GM12878 (cell line): Measurements from ENCODE around the gene NOS1. TPM values are rescaled to one million over a fixed set of nuclear protein-coding genes. Genes with fewer than 3 reads are reported as not detected.

ENCODE experiments used
- ATAC-seq: fragments of 200-7000 bp; cut with Tn5 transposase; 3 replicates; pipeline ENCODE4 v1.9.1; 2020; ENCODE audit warnings: mild to moderate bottlenecking, moderate library complexity
- BruUV-seq: library from RNA; stranded (reverse); fragments of 400-500 nt; replicated peaks from 2 replicates; lab custom pipeline; 2021; lab: Mats Ljungman, UMichigan
- CTCF ChIA-PET: fragments of 300-600 bp; sonication (Branson Sonifier 250); formaldehyde crosslinking; extraction: SDS; loops from one replicate; lab custom pipeline; 2021; ENCODE audit warnings: inconsistent platforms; lab: Yijun Ruan, JAX
- POLR2A ChIA-PET: fragments of 350-600 bp; formaldehyde crosslinking; extraction: SDS; loops from one replicate; lab custom pipeline; 2021; ENCODE audit warnings: inconsistent platforms; lab: Charles Lee
- RAD21 ChIA-PET: fragments of 300-600 bp; sonication (Branson Sonifier 250); formaldehyde crosslinking; loops from one replicate; lab custom pipeline; 2023; ENCODE audit warnings: antibody characterized with exemption; ENCODE audit not compliant: unreplicated experiment; lab: Charles Lee
- SMC1A ChIA-PET: fragments of 300-600 bp; sonication (Branson Sonifier 250); formaldehyde crosslinking; loops from one replicate; lab custom pipeline; 2023; ENCODE audit not compliant: unreplicated experiment, uncharacterized antibody; lab: Charles Lee
- DNase-seq: peaks from one replicate; pipeline ENCODE4 v3.0.0-alpha.2; 2011; ENCODE audit warnings: low read depth, low spot score
- FAIRE-seq: peaks from 3 replicates; lab custom pipeline; 2011; peaks lifted over from hg19 to GRCh38; lab: Jason Lieb, UNC
- H2AFZ ChIP-seq: 2 replicates; pipeline ENCODE4 v1.6.0; 2011; ENCODE audit warnings: low read depth, low read length, control low read depth; ENCODE audit not compliant: control insufficient read depth
- H3K27ac ChIP-seq: 2 replicates; pipeline ENCODE4 v1.5.1; 2011; ENCODE audit warnings: control low read depth; ENCODE audit not compliant: control insufficient read depth, insufficient read depth
- H3K27me3 ChIP-seq, 2 experiments: replicated peaks in 1 of 2; 2 replicates each; pipeline versions ENCODE4 v1.6.0 to v1.6.1; 2011; ENCODE audit warnings: low read length in 1 of 2; ENCODE audit not compliant: control insufficient read depth in 2 of 2, insufficient read depth in 2 of 2
- H3K36me3 ChIP-seq, 2 experiments: 2 replicates each; pipeline ENCODE4 v1.5.1; 2011; ENCODE audit warnings: low read length in 1 of 2; ENCODE audit not compliant: control insufficient read depth in 2 of 2, insufficient read depth in 2 of 2
- H3K4me1 ChIP-seq: 2 replicates; pipeline ENCODE4 v1.6.1; 2011; ENCODE audit warnings: mild to moderate bottlenecking, low read length, moderate library complexity, mixed read lengths; ENCODE audit not compliant: control insufficient read depth, insufficient read depth
- H3K4me2 ChIP-seq: 2 replicates; pipeline ENCODE4 v1.6.0; 2011; ENCODE audit warnings: control low read depth; ENCODE audit not compliant: control insufficient read depth, insufficient read depth
- H3K4me3 ChIP-seq: fragments of 200-600 bp; sonication (generic); 2 replicates; pipeline ENCODE4 v1.5.1; 2016
- H3K79me2 ChIP-seq: 2 replicates; pipeline ENCODE4 v1.6.0; 2011; ENCODE audit warnings: low read length; ENCODE audit not compliant: control insufficient read depth, insufficient read depth
- H3K9ac ChIP-seq: 2 replicates; pipeline ENCODE4 v1.8.0; 2011; ENCODE audit warnings: low read length, control low read depth, mixed read lengths; ENCODE audit not compliant: control insufficient read depth, insufficient read depth
- H3K9me3 ChIP-seq: replicated peaks from 3 replicates; pipeline ENCODE4 v1.5.1; 2011; ENCODE audit warnings: mild to moderate bottlenecking, low read length; ENCODE audit not compliant: control insufficient read depth, insufficient read depth
- H4K20me1 ChIP-seq: 2 replicates; pipeline ENCODE4 v1.6.0; 2011; ENCODE audit not compliant: control insufficient read depth, insufficient read depth
- CBFB ChIP-seq: IDR thresholded peaks from 2 replicates; pipeline ENCODE4 v1.6.1; 2016; ENCODE audit warnings: antibody characterized with exemption, low read depth
- CBX5 ChIP-seq: sonication (generic); IDR thresholded peaks from 2 replicates; pipeline ENCODE4 v1.6.1; 2016; ENCODE audit warnings: low read depth, moderate library complexity, mild to moderate bottlenecking, inconsistent platforms
- CHD1 ChIP-seq: IDR thresholded peaks from 2 replicates; pipeline ENCODE4 v1.6.1; 2012; ENCODE audit warnings: low read depth, low read length, improper control_type of control experiment
- E2F8 ChIP-seq: fragments of 450-650 bp; IDR thresholded peaks from 2 replicates; pipeline ENCODE4 v1.6.1; 2018; ENCODE audit warnings: mild to moderate bottlenecking, low read depth, moderate library complexity; ENCODE audit not compliant: partially characterized antibody
- FOXK2 ChIP-seq: fragments of 450-650 bp; IDR thresholded peaks from 2 replicates; pipeline ENCODE4 v1.6.1; 2017; ENCODE audit warnings: mild to moderate bottlenecking, moderate library complexity
- JUND ChIP-seq: IDR thresholded peaks from 2 replicates; pipeline ENCODE4 v1.6.1; 2012; ENCODE audit warnings: low read depth, mild to moderate bottlenecking, low read length, improper control_type of control experiment, moderate library complexity
- MXI1 ChIP-seq: fragments of 150-350 bp; IDR thresholded peaks from 2 replicates; pipeline ENCODE4 v1.6.1; 2011; ENCODE audit warnings: low read depth, mild to moderate bottlenecking, inconsistent platforms, low read length, improper control_type of control experiment
- NR2C1 ChIP-seq: fragments of 450-650 bp; IDR thresholded peaks from 2 replicates; pipeline ENCODE4 v1.6.1; 2017; ENCODE audit warnings: antibody characterized with exemption, mild to moderate bottlenecking, moderate library complexity
- POLR2AphosphoS2 ChIP-seq: IDR thresholded peaks from 2 replicates; pipeline ENCODE4 v1.6.1; 2011; ENCODE audit warnings: low read depth, mild to moderate bottlenecking, low read length, improper control_type of control experiment, moderate library complexity
- RELB ChIP-seq: fragments of 450-650 bp; IDR thresholded peaks from 2 replicates; pipeline ENCODE4 v1.6.1; 2017; ENCODE audit warnings: low read depth, mild to moderate bottlenecking, moderate library complexity
- SIX5 ChIP-seq: IDR thresholded peaks from 2 replicates; pipeline ENCODE4 v1.6.1; 2011; ENCODE audit warnings: mild to moderate bottlenecking, low read depth, low read length, moderate library complexity; ENCODE audit not compliant: severe bottlenecking
- SMAD1 ChIP-seq: fragments of 450-650 bp; IDR thresholded peaks from 2 replicates; pipeline ENCODE4 v1.6.1; 2018; ENCODE audit warnings: mild to moderate bottlenecking, low read depth; ENCODE audit not compliant: partially characterized antibody
- TCF12 ChIP-seq: IDR thresholded peaks from 2 replicates; pipeline ENCODE4 v1.6.1; 2011; ENCODE audit warnings: low read depth, mild to moderate bottlenecking, low read length
- TCF3 ChIP-seq: IDR thresholded peaks from 2 replicates; pipeline ENCODE4 v1.6.1; 2012; ENCODE audit warnings: low read depth, mild to moderate bottlenecking, low read length, borderline replicate concordance; ENCODE audit not compliant: insufficient read depth
- TCF7 ChIP-seq: IDR thresholded peaks from 2 replicates; pipeline ENCODE4 v1.6.1; 2014; ENCODE audit warnings: antibody characterized with exemption, borderline replicate concordance
- ZNF207 ChIP-seq: fragments of 450-650 bp; IDR thresholded peaks from 2 replicates; pipeline ENCODE4 v1.6.1; 2014; ENCODE audit warnings: antibody characterized with exemption, mild to moderate bottlenecking, borderline replicate concordance
- ZNF24 ChIP-seq: fragments of 450-650 bp; IDR thresholded peaks from 2 replicates; pipeline ENCODE4 v1.6.1; 2017; ENCODE audit warnings: antibody characterized with exemption, mild to moderate bottlenecking
- ZNF384 ChIP-seq: IDR thresholded peaks from 2 replicates; pipeline ENCODE4 v1.6.1; 2012; ENCODE audit warnings: low read depth, mild to moderate bottlenecking, low read length, improper control_type of control experiment, borderline replicate concordance
- WGBS: methylation state at CpG from one replicate; pipeline ENCODE4 v1.1.6; 2016; ENCODE audit warnings: low lambda C conversion rate; ENCODE audit not compliant: insufficient replicate concordance, insufficient coverage; ENCODE audit errors: missing lambda C conversion rate; 5-methylcytosine and 5-hydroxymethylcytosine counted together
- in situ Hi-C: fragments of 300-500 bp; cut with MboI; formaldehyde crosslinking; loops from 9 replicates; pipeline ENCODE4 v1.14.3; 2018; ENCODE audit warnings: mixed read lengths
- intact Hi-C: fragments of 100-400 bp; cut with micrococcal nuclease; formaldehyde crosslinking; loops from one replicate; pipeline ENCODE4 v1.14.2; 2022; ENCODE audit not compliant: unreplicated experiment
- polyA plus RNA-seq, 11 experiments: library from polyadenylated mRNA; depleted of rRNA in 4 of 11; unstranded in 6 of 11; stranded (reverse) in 5 of 11; fragments of >200 nt; fragmentation: Nextera tagmentation in 4 of 11; fragmentation: Illumina TruSeq in 1 of 11; extraction: Ambion mirVana in 4 of 11; extraction: Trizol in 1 of 11; gene quantifications; 1 replicate in 1 of 11; 2 replicates in 10 of 11; pipeline versions ENCODE4 v1.2.1 to v1.2.3, GENCODE V29; 2011 to 2016; ENCODE audit warnings: inconsistent platforms in 2 of 11, missing spikeins in 2 of 11, low read depth in 1 of 11
- total RNA-seq, 4 experiments: library from RNA; depleted of rRNA in 3 of 4; stranded (reverse); fragments of >200 nt in 3 of 4; fragmentation: Illumina TruSeq in 1 of 4; extraction: Trizol in 1 of 4; gene quantifications; 2 replicates each; pipeline versions ENCODE4 v1.2.1 to v1.2.3, GENCODE V29; 2013 to 2021
- TF ChIP-seq, protein P1 (sequence below): IDR thresholded peaks from 2 replicates; pipeline ENCODE4 v1.6.1; 2011; ENCODE audit warnings: low read depth, mild to moderate bottlenecking, low read length, moderate library complexity, borderline replicate concordance; ENCODE audit errors: extremely low read depth

The NOS1 gene
- total and polyA plus RNA-seq, 10 of the 15 experiments (the other 5 are each of a cell fraction or from before 2014, with no cell fraction given) = under 0.01 to 0.04 (median 0.01) TPM; not detected in 7

DNA sequence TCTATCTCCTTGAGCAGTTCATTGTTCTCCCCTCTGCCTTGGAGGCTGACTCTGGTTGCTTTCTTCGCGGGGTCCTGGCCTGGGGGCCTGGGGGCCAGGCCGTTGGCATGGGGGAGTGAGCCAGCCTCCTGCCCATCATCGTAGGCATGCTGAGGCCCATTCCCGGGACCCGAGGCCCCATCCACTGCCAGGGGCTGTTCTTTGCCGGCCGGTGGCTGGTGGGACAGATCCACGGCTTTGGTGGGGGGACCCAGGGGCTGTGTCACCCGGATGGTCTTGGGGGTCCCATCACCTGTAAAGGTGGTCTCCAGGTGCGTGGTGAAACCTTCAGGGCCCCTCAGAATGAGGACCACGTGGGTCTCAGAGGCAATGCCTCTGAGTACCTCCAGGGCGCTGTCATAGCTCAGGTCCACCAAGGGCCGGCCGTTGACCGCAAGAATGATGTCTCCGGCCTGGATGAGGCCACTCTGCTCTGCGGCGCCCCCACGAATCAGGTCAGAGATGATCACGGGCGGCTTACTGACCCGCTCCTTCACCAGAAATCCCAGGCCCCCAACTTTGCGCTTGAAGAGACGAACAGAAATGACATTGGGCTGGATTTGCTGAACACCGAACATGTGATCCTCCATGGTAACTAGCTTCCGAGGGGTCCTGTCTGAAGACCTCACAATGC lies 30.8 kb downstream of the NOS1 start:
- no peak overlapping the region for H3K4me2 ChIP-seq
- SMC1A ChIA-PET = no interaction called here
- no peaks in the 10 kb centered on the region for H4K20me1 ChIP-seq
- no peaks in the 10 kb centered on the region; a peak in 1 of 4 replicates for H3K27me3 ChIP-seq
- H3K9ac ChIP-seq = no peak overlapping the region
- no peak overlapping the region for H3K4me3 ChIP-seq
- no TSS peak for BruUV-seq
- POLR2A ChIA-PET = no interaction called here
- intact Hi-C loops (loop anchor here (10.0 kb wide), 1 partner anchor 96 kb away; no protein-coding TSS in a partner anchor), in situ Hi-C loops (no loop called here)
- WGBS = 51% methylated on average over 27 of the region's 27 CpGs
- H3K79me2 ChIP-seq = no peaks in the 10 kb centered on the region
- no peaks in the 10 kb centered on the region for H3K9me3 ChIP-seq
- no peak for FAIRE-seq
- H3K4me1 ChIP-seq = no peaks in the 10 kb centered on the region
- no peak for ATAC-seq
- CTCF ChIA-PET = no interaction called here
- DNase-seq = no peak
- no peaks in the 10 kb centered on the region for H3K36me3 ChIP-seq
- RAD21 ChIA-PET = no interaction called here
- TF ChIP-seq E2F8 = no peak
- no peak for TF ChIP-seq POLR2AphosphoS2
- TF ChIP-seq RELB = no peak
- TF ChIP-seq MXI1 = no peak
- TF ChIP-seq TCF3 = no peak
- TF ChIP-seq FOXK2 = no peak
- TF ChIP-seq TCF7 = no peak
- no peak for TF ChIP-seq SIX5
- no peak for TF ChIP-seq ZNF24
- TF ChIP-seq CBFB = no peak
- no peak for TF ChIP-seq ZNF384
- TF ChIP-seq TCF12 = no peak
- TF ChIP-seq NR2C1 = no peak
- no peak for TF ChIP-seq CHD1
- no peak for TF ChIP-seq CBX5
- TF ChIP-seq, protein P1, sequence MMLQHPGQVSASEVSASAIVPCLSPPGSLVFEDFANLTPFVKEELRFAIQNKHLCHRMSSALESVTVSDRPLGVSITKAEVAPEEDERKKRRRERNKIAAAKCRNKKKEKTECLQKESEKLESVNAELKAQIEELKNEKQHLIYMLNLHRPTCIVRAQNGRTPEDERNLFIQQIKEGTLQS = no peak
- TF ChIP-seq JUND = no peak
- no peak for TF ChIP-seq SMAD1
- TF ChIP-seq ZNF207 = no peak
- no peak overlapping the region for H3K27ac ChIP-seq
- H2AFZ ChIP-seq = no peak overlapping the region
